ENCODE measurements around the gene EPM2A. TPM values are rescaled to one million over a fixed set of nuclear protein-coding genes. Genes with fewer than 3 reads are reported as not detected.

The EPM2A gene
- total RNA-seq, 1 experiment from 2014 or later = 11.8 TPM

DNA sequence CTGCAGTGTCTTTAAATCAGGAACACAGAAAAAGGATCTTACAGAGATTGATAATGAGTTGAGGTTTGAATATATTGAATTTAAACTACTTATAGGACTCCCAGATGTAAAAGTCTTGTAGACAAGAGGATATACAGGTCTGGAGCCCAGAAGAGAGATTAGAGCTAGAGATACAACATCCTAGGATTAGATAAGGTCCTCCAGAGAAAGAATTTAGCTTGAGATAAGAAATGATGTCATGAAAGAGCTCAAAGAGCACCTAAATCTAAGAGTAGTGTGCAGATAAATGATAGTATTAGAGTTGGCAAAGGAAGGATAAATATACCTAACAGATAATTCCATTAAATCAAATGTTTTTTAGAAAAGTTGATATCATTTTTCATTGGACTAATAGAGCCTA is 23.9 kb downstream of the EPM2A start:
- Histone ChIP-seq H3K4me3 (ENCODE audit: low read depth, low read length, poor library complexity, severe bottlenecking) (no peak overlapping the region), H3K4me1 (ENCODE audit: insufficient read depth, low read length, poor library complexity, severe bottlenecking) (no peaks in the 10 kb centered on the region), H3K27ac (ENCODE audit: low read depth, low read length, poor library complexity, severe bottlenecking) (no peak overlapping the region), H3K27me3 (replicated peaks; ENCODE audit: insufficient read depth, low read depth, low read length, poor library complexity) (no peaks in the 10 kb centered on the region), H3K36me3 (ENCODE audit: insufficient read depth, low read length, poor library complexity, severe bottlenecking) (no peaks in the 10 kb centered on the region), H3K9me3 (ENCODE audit: low read depth, low read length, poor library complexity, severe bottlenecking) (peaks cover 16% of the 10 kb centered on the region)
- ChIA-PET POLR2A (ENCODE audit: low non-redundant PET) (no interaction called here), CTCF (no interaction called here)
- BruUV-seq (replicated peaks) = no TSS peak
- TF ChIP-seq EZH2 (IDR thresholded peaks at IDR 0.05; ENCODE audit: borderline replicate concordance, low read depth, low read length, poor library complexity, severe bottlenecking) = no peak
- TF ChIP-seq, protein P1, sequence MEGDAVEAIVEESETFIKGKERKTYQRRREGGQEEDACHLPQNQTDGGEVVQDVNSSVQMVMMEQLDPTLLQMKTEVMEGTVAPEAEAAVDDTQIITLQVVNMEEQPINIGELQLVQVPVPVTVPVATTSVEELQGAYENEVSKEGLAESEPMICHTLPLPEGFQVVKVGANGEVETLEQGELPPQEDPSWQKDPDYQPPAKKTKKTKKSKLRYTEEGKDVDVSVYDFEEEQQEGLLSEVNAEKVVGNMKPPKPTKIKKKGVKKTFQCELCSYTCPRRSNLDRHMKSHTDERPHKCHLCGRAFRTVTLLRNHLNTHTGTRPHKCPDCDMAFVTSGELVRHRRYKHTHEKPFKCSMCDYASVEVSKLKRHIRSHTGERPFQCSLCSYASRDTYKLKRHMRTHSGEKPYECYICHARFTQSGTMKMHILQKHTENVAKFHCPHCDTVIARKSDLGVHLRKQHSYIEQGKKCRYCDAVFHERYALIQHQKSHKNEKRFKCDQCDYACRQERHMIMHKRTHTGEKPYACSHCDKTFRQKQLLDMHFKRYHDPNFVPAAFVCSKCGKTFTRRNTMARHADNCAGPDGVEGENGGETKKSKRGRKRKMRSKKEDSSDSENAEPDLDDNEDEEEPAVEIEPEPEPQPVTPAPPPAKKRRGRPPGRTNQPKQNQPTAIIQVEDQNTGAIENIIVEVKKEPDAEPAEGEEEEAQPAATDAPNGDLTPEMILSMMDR (conservative IDR thresholded peaks at IDR 0.05; ENCODE audit: low read depth, low read length) = no peak
- DNase-seq (ENCODE audit: low spot score) = no peak
- intact Hi-C loops (cut with micrococcal nuclease; ENCODE audit: unreplicated experiment) = no loop called here

DNA sequence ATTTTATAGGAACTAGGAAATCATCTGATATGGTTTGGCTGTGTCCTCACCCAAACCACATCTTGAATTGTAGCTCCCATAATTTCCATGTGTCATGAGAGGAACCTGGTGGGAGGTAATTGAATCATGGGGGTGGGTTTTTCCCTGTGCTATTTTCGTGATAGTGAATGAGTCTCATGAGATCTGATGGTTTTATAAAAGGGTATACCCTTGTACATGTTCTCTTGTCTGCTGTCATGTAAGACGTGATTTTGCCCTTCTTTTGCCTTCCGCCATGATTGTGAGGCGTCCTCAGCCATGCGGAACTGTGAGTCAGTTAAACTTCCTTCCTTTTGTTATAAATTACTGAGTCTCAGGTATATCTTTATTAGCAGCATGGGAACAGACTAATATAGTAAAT is 27.9 kb downstream of the EPM2A start:
- Histone ChIP-seq H3K27me3 (replicated peaks; ENCODE audit: insufficient read depth, low read depth, low read length, poor library complexity) (no peaks in the 10 kb centered on the region), H3K4me3 (ENCODE audit: low read depth, low read length, poor library complexity, severe bottlenecking) (no peak overlapping the region), H3K4me1 (ENCODE audit: insufficient read depth, low read length, poor library complexity, severe bottlenecking) (peaks cover 14% of the 10 kb centered on the region), H3K36me3 (ENCODE audit: insufficient read depth, low read length, poor library complexity, severe bottlenecking) (no peaks in the 10 kb centered on the region), H3K9me3 (ENCODE audit: low read depth, low read length, poor library complexity, severe bottlenecking) (peaks cover 7% of the 10 kb centered on the region), H3K27ac (ENCODE audit: low read depth, low read length, poor library complexity, severe bottlenecking) (no peak overlapping the region)
- no peak for DNase-seq (ENCODE audit: low spot score)
- TF ChIP-seq, protein P1 (conservative IDR thresholded peaks at IDR 0.05; ENCODE audit: low read depth, low read length) = no peak
- no peak for TF ChIP-seq EZH2 (IDR thresholded peaks at IDR 0.05; ENCODE audit: borderline replicate concordance, low read depth, low read length, poor library complexity, severe bottlenecking)
- POLR2A ChIA-PET (ENCODE audit: low non-redundant PET) = no interaction called here
- BruUV-seq (replicated peaks) = no TSS peak
- intact Hi-C loops (cut with micrococcal nuclease; ENCODE audit: unreplicated experiment) = loop anchor here (10.0 kb wide), 2 partner anchors 263 to 753 kb away; no protein-coding TSS in a partner anchor
- CTCF ChIA-PET = no interaction called here

DNA sequence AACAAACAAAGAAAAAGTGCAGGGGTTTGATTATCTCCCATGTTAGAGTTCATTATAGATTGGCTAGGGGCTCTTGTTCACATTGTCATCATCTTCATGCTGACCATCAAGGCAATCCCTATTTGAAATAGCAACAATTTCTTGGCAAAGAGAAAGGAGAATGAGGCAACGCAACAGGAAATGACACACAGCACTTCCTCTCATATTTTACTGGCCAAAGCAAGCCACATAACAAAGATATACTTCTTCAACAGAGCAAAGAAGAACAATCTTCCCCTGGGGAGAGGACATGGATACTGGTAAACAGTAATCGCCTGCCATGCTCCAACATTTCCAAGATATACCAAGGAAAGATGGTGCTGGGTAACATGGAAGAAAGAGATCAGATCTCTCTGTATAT is 29.8 kb downstream of the EPM2A start:
- DNase-seq (ENCODE audit: low spot score) = peak; percentile 53
- Histone ChIP-seq H3K9me3 (ENCODE audit: low read depth, low read length, poor library complexity, severe bottlenecking) (peaks cover 7% of the 10 kb centered on the region), H3K27me3 (replicated peaks; ENCODE audit: insufficient read depth, low read depth, low read length, poor library complexity) (no peaks in the 10 kb centered on the region), H3K27ac (ENCODE audit: low read depth, low read length, poor library complexity, severe bottlenecking) (no peak overlapping the region), H3K4me3 (ENCODE audit: low read depth, low read length, poor library complexity, severe bottlenecking) (no peak overlapping the region), H3K36me3 (ENCODE audit: insufficient read depth, low read length, poor library complexity, severe bottlenecking) (no peaks in the 10 kb centered on the region), H3K4me1 (ENCODE audit: insufficient read depth, low read length, poor library complexity, severe bottlenecking) (peaks cover 14% of the 10 kb centered on the region)
- no TSS peak for BruUV-seq (replicated peaks)
- ChIA-PET POLR2A (ENCODE audit: low non-redundant PET) (no interaction called here), CTCF (no interaction called here)
- intact Hi-C loops (cut with micrococcal nuclease; ENCODE audit: unreplicated experiment) = loop anchor here (2.0 to 10.0 kb wide), 3 partner anchors 261 to 1121 kb away; no protein-coding TSS in a partner anchor
- no peak for TF ChIP-seq EZH2 (IDR thresholded peaks at IDR 0.05; ENCODE audit: borderline replicate concordance, low read depth, low read length, poor library complexity, severe bottlenecking)
- TF ChIP-seq, protein P1 (conservative IDR thresholded peaks at IDR 0.05; ENCODE audit: low read depth, low read length) = no peak
